Heart left ventricle (tissue), 16 donors: Measurements from ENCODE around the gene FAM76A. TPM values are rescaled to one million over a fixed set of nuclear protein-coding genes. Genes with fewer than 3 reads are reported as not detected.

Experiments
- ATAC-seq, 4 donors: fragments of 200-7000 bp; cut with Tn5 transposase; one replicate each; pipeline ENCODE4 v1.9.1; 2020 to 2022; ENCODE audit warnings: moderate library complexity in 4 of 4, mild to moderate bottlenecking in 3 of 4, moderate number of reproducible peaks in 1 of 4
- DNase-seq, 5 donors: peaks; one replicate each; pipeline ENCODE4 v3.0.0-alpha.2; 2020
- H3K27ac ChIP-seq, 12 donors: fragments of 200-600 bp; sonication (generic) in 4 of 12; one replicate each; pipeline versions ENCODE4 v1.5.0 to v1.8.0; 2016 to 2022; ENCODE audit warnings: mild to moderate bottlenecking in 2 of 12
- H3K27me3 ChIP-seq, 9 donors: fragments of 200-600 bp; sonication (generic) in 2 of 9; one replicate each; pipeline versions ENCODE4 v1.5.1 to v1.8.0; 2016 to 2022; ENCODE audit warnings: mild to moderate bottlenecking in 3 of 9
- H3K36me3 ChIP-seq, 9 donors: fragments of 200-600 bp; sonication (generic) in 2 of 9; one replicate each; pipeline versions ENCODE4 v1.5.0 to v1.8.0; 2018 to 2022; ENCODE audit warnings: mild to moderate bottlenecking in 2 of 9
- H3K4me1 ChIP-seq, 12 donors: fragments of 200-600 bp; sonication (generic) in 4 of 12; one replicate each; pipeline versions ENCODE4 v1.5.0 to v1.8.0; 2016 to 2022; ENCODE audit warnings: mild to moderate bottlenecking in 3 of 12
- H3K4me3 ChIP-seq, 12 donors: fragments of 200-600 bp; sonication (generic) in 4 of 12; one replicate each; pipeline versions ENCODE4 v1.5.0 to v1.8.0; 2017 to 2022; ENCODE audit warnings: mild to moderate bottlenecking in 9 of 12, moderate library complexity in 4 of 12
- H3K9me3 ChIP-seq, 12 donors: fragments of 200-600 bp; sonication (generic) in 4 of 12; one replicate each; pipeline versions ENCODE4 v1.5.0 to v1.8.0; 2016 to 2022; ENCODE audit warnings: mild to moderate bottlenecking in 1 of 12
- CTCF ChIP-seq, 12 donors: fragments of 200-600 bp; sonication (generic) in 4 of 12; IDR thresholded peaks; one replicate each; pipeline versions ENCODE4 v1.5.0 to v1.8.0; 2018 to 2022; ENCODE audit warnings: antibody characterized with exemption in 12 of 12, mild to moderate bottlenecking in 5 of 12
- POLR2A ChIP-seq, 2 donors: fragments of 450-650 bp; IDR thresholded peaks; one replicate each; pipeline ENCODE4 v1.6.1; 2017; ENCODE audit warnings: antibody characterized with exemption in 2 of 2, mild to moderate bottlenecking in 2 of 2, moderate library complexity in 2 of 2
- WGBS, 4 donors: extraction: QIAGEN DNeasy Blood & Tissue Kit in 2 of 4; methylation state at CpG; one replicate each; pipeline versions ENCODE4 v1.1.5 to v1.1.7; 2013 to 2018; 5-methylcytosine and 5-hydroxymethylcytosine counted together
- intact Hi-C, 10 donors: fragments of 100-400 bp; cut with DNase I; formaldehyde crosslinking; loops; one replicate each; pipeline versions ENCODE4 v1.11.1 to v1.14.2; 2022
- polyA plus RNA-seq, 2 donors: library from polyadenylated mRNA; stranded (reverse); fragments of 200-250 nt; gene quantifications; one replicate each; pipeline ENCODE4 v1.2.3, GENCODE V29; 2013
- total RNA-seq, 9 donors: library from RNA; depleted of rRNA in 2 of 9; stranded (reverse); fragments of >200 nt in 2 of 9; fragmentation: NEBNext Ultra II Directional in 3 of 9; extraction: Animal tissue kit (Norgen Biotek cat#: 25700) in 3 of 9; gene quantifications; one replicate each; pipeline versions ENCODE4 v1.1.0 to v1.2.4, GENCODE V29; 2016 to 2023
- donor health status: ischemic (EF 13 %, LVEDD 7.1; RV severe dilation, severe dysfunction).
- donor health status: healthy with polysubstance abuse.
- donor health status: DM: no; HTN: yes; CAD: no.
- donor health status: DM: no; HTN: no; CAD: no.
- donor health status: ischemic (EF 25% LVEDD 6.9; RV normal size, moderate dysfunction).
- donor health status: ischemic (EF 25% LVEDD 5.7; RV mildly dilated, moderate dysfunction).
- donor health status: healthy.
- donor health status: DM: yes; HTN: yes; CAD: no.
- donor health status: ischemic (EF 35%, LVEDD 5.7; RV mildly dilated, moderate dysfunction).
- donor health status: nonischemic (EF 11% LVEDD 7.7; RV severe dilation, severe dysfunction).
- donor health status: DM: yes; HTN: yes; CAD: no.
- donor health status: PGD.
- donor health status: ischemic (EF 29% LVEDD 5.4; RV normal size, mild dysfunction).
- donor health status: nonischemic (EF 23%, LVEDD 6.1; RV moderate dilation, normal function).

Gene FAM76A
- total and polyA plus RNA-seq, 11 donors: 3.7 to 24.0 (median 13.1) TPM

- intact Hi-C loops: no loop called here
- H3K9me3 ChIP-seq: peaks cover 0 to 12% (median 3%) of the 10 kb centered on the region in 12 donors
- TF ChIP-seq POLR2A (IDR thresholded peaks at IDR 0.05) (no peak), CTCF (IDR thresholded peaks at IDR 0.05) (no peak)
- H3K36me3 ChIP-seq: no peaks in the 10 kb centered on the region
- no peak overlapping the region for H3K4me3 ChIP-seq
- ATAC-seq (no peak), DNase-seq (no peak)
- no peak overlapping the region for H3K27ac ChIP-seq
- WGBS, 4 donors: 73 to 87% (median 77%) methylated on average over 2 of the region's 2 CpGs
- no peaks in the 10 kb centered on the region for H3K27me3 ChIP-seq
- no peaks in the 10 kb centered on the region for H3K4me1 ChIP-seq
Measured at GRCh38 chr1:27705545-27705944, 20.2 kb upstream of the FAM76A start.

- Histone ChIP-seq H3K4me3 (no peak overlapping the region), H3K9me3 (peaks cover 0 to 4% (median 0%) of the 10 kb centered on the region in 12 donors), H3K4me1 (no peaks in the 10 kb centered on the region), H3K27ac (no peak overlapping the region), H3K36me3 (no peaks in the 10 kb centered on the region), H3K27me3 (no peaks in the 10 kb centered on the region)
- ATAC-seq (no peak), DNase-seq (no peak)
- WGBS, 4 donors: 95 to 100% (median 98%) methylated on average over 2 of the region's 2 CpGs
- TF ChIP-seq POLR2A (IDR thresholded peaks at IDR 0.05) (no peak), CTCF (IDR thresholded peaks at IDR 0.05) (no peak)
- intact Hi-C loops: no loop called here
Measured at GRCh38 chr1:27710574-27710973, 15.2 kb upstream of the FAM76A start.

- peaks cover 0 to 2% (median 0%) of the 10 kb centered on the region in 9 donors for H3K27me3 ChIP-seq
- ATAC-seq (no peak), DNase-seq (no peak)
- H3K9me3 ChIP-seq: peaks cover 0 to 10% (median 0%) of the 10 kb centered on the region in 12 donors
- H3K27ac ChIP-seq: no peak overlapping the region
- TF ChIP-seq POLR2A (IDR thresholded peaks at IDR 0.05): no peak
- no peak for TF ChIP-seq CTCF (IDR thresholded peaks at IDR 0.05)
- no peak overlapping the region for H3K4me3 ChIP-seq
- intact Hi-C loops: no loop called here
- no peaks in the 10 kb centered on the region for H3K4me1 ChIP-seq
- no peaks in the 10 kb centered on the region for H3K36me3 ChIP-seq
- WGBS, 4 donors: 52 to 59% (median 55%) methylated on average over 3 of the region's 3 CpGs
Measured at GRCh38 chr1:27713139-27713725, 12.5 kb upstream of the FAM76A start.

- Histone ChIP-seq H3K27ac (no peak overlapping the region), H3K4me1 (no peaks in the 10 kb centered on the region), H3K9me3 (peaks cover 0 to 10% (median 0%) of the 10 kb centered on the region in 12 donors), H3K27me3 (peaks cover 0 to 2% (median 0%) of the 10 kb centered on the region in 9 donors), H3K4me3 (no peak overlapping the region), H3K36me3 (no peaks in the 10 kb centered on the region)
- ATAC-seq (no peak), DNase-seq (no peak)
- WGBS, 4 donors: 70 to 84% (median 79%) methylated on average over 3 of the region's 3 CpGs
- intact Hi-C loops: no loop called here
- TF ChIP-seq CTCF (IDR thresholded peaks at IDR 0.05): no peak
- no peak for TF ChIP-seq POLR2A (IDR thresholded peaks at IDR 0.05)
Measured at GRCh38 chr1:27713869-27714513, 11.8 kb upstream of the FAM76A start.
